Sigmoid colon (tissue), 7 donors: ENCODE results near the gene CCDC68. TPM values are rescaled to one million over a fixed set of nuclear protein-coding genes. Genes with fewer than 3 reads are reported as not detected.
"Not testable (repeated sequence)": the region's sequence is repeated elsewhere in the genome, so short reads cannot be mapped to it uniquely, and the experiment has no call there.

Source experiments
- DNase-seq: peaks from one replicate; pipeline ENCODE4 v3.0.0-alpha.2; 2019
- H3K27ac ChIP-seq, 4 donors: fragments of 200-600 bp; sonication (generic); one replicate each; pipeline ENCODE4 v1.5.1; 2016 to 2019; ENCODE audit warnings: mild to moderate bottlenecking in 1 of 4
- H3K27me3 ChIP-seq, 3 donors: fragments of 200-600 bp; sonication (generic); one replicate each; pipeline ENCODE4 v1.5.1; 2019; ENCODE audit warnings: mild to moderate bottlenecking in 1 of 3
- H3K36me3 ChIP-seq, 4 donors: fragments of 200-600 bp; sonication (generic); one replicate each; pipeline ENCODE4 v1.5.1; 2016 to 2019
- H3K4me1 ChIP-seq, 4 donors: fragments of 200-600 bp; sonication (generic); one replicate each; pipeline ENCODE4 v1.5.1; 2017 to 2019
- H3K4me3 ChIP-seq, 4 donors: fragments of 200-600 bp; sonication (generic); one replicate each; pipeline ENCODE4 v1.5.1; 2017 to 2019; ENCODE audit warnings: mild to moderate bottlenecking in 2 of 4, moderate library complexity in 1 of 4
- H3K9me3 ChIP-seq, 4 donors: fragments of 200-600 bp in 3 of 4; sonication (generic) in 3 of 4; one replicate each; pipeline versions ENCODE4 v1.5.1 to v1.6.1; 2013 to 2019
- EP300 ChIP-seq, 4 donors: sonication (generic); formaldehyde crosslinking; IDR thresholded peaks; one replicate each; pipeline ENCODE4 v1.6.1; 2017; ENCODE audit warnings: antibody characterized with exemption in 4 of 4
- POLR2A ChIP-seq, 2 donors: fragments of 450-650 bp; IDR thresholded peaks; one replicate each; pipeline ENCODE4 v1.6.1; 2016; ENCODE audit warnings: antibody characterized with exemption in 2 of 2, mild to moderate bottlenecking in 2 of 2, moderate library complexity in 2 of 2
- POLR2AphosphoS5 ChIP-seq, 4 donors: sonication (generic); formaldehyde crosslinking; IDR thresholded peaks; one replicate each; pipeline ENCODE4 v1.6.1; 2017; ENCODE audit warnings: antibody characterized with exemption in 4 of 4
- WGBS, 2 donors: extraction: QIAGEN DNeasy Blood & Tissue Kit; methylation state at CpG; one replicate each; pipeline ENCODE4 v1.1.7; 2013; 5-methylcytosine and 5-hydroxymethylcytosine counted together
- intact Hi-C: fragments of 100-400 bp; cut with DNase I; formaldehyde crosslinking; loops from one replicate; pipeline ENCODE4 v1.15.1; 2023
- polyA plus RNA-seq, 3 donors: library from polyadenylated mRNA; stranded (reverse); fragments of 200-250 nt; gene quantifications; one replicate each; pipeline ENCODE4 v1.2.3, GENCODE V29; 2013
- total RNA-seq, 4 donors: library from RNA; depleted of rRNA; stranded (reverse); fragments of >200 nt; gene quantifications; one replicate each; pipeline ENCODE4 v1.1.0, GENCODE V29; 2016
- TF ChIP-seq, protein P1 (sequence below), 4 experiments: fragments of 450-650 bp in 3 of 4; fragments of 200-600 bp in 1 of 4; IDR thresholded peaks; one replicate each; pipeline ENCODE4 v1.5.1; 2016 to 2019; ENCODE audit warnings: antibody characterized with exemption in 4 of 4, mild to moderate bottlenecking in 3 of 4, moderate library complexity in 2 of 4
- donor health status: healthy with polysubstance abuse.
- donor health status: Bipolar disorder and iron deficiency.
- donor health status: healthy.

CCDC68 gene
- total and polyA plus RNA-seq, 7 donors: 3.1 to 42.3 (median 5.5) TPM

DNA sequence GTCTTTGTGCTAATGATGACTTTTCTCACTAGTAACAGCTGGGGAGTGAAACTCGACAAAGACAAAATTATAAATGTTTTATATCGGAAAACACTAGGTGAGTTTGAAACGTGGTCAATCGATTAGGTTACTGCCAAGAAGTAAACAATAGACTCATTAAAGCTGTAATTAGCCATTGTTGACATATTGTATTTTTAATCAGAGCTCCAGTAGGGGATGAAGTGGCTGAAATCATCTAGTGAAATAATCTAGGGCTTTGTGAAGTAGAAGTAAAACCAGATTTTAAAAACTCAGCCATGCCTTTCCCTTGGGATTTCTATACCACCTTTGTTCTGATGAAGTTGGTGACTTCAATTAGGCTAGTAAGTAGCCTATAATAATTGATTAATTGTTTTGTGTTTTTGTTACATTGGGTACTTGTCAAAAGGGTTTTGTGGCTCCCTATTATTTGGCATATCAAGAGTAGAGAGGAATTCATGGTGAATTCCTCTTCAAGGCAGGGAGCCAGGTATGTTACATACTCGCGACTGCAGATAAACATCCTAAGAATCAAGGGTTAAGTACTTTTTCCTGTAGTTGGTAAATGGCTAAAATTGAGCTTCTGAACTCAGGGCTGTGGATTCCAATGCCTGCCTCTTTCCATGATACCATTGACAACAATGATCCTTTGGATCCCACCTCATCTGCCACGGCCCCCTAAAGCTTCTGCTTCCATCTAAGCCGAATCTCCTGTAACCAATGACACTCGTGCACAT lies 99.4 kb downstream of the CCDC68 start:
- WGBS, 2 donors: 83 to 84% methylated on average over 9 of the region's 9 CpGs

DNA sequence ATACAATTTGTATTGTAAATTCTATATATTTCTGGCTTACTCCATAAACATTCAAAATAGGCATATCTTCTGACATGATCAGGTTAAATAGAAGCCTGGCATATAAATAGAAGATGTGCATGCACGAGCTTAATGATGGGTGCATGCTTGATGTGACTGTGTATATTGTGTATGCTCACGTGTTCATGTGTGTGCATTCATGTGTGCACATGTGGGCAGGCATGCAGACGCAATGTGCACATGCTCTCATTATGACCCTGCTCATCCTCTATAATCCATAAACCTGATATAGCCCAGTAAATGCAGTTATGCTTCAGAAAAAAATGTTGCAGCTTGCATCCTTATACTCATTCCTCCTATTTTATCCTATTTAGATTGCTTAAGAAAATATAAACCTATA lies 101.8 kb downstream of the CCDC68 start:
- Histone ChIP-seq H3K9me3 (no peaks in the 10 kb centered on the region), H3K27me3 (no peaks in the 10 kb centered on the region), H3K4me3 (no peak overlapping the region), H3K36me3 (no peaks in the 10 kb centered on the region), H3K27ac (no peak overlapping the region), H3K4me1 (no peaks in the 10 kb centered on the region)
- WGBS, 2 donors: 83 to 89% methylated on average over 3 of the region's 3 CpGs
- intact Hi-C loops: no loop called here
- DNase-seq: no peak
- TF ChIP-seq POLR2A (IDR thresholded peaks at IDR 0.05): no peak
- no peak for TF ChIP-seq POLR2AphosphoS5 (IDR thresholded peaks at IDR 0.05)
- TF ChIP-seq EP300 (IDR thresholded peaks at IDR 0.05): no peak
- TF ChIP-seq, protein P1, sequence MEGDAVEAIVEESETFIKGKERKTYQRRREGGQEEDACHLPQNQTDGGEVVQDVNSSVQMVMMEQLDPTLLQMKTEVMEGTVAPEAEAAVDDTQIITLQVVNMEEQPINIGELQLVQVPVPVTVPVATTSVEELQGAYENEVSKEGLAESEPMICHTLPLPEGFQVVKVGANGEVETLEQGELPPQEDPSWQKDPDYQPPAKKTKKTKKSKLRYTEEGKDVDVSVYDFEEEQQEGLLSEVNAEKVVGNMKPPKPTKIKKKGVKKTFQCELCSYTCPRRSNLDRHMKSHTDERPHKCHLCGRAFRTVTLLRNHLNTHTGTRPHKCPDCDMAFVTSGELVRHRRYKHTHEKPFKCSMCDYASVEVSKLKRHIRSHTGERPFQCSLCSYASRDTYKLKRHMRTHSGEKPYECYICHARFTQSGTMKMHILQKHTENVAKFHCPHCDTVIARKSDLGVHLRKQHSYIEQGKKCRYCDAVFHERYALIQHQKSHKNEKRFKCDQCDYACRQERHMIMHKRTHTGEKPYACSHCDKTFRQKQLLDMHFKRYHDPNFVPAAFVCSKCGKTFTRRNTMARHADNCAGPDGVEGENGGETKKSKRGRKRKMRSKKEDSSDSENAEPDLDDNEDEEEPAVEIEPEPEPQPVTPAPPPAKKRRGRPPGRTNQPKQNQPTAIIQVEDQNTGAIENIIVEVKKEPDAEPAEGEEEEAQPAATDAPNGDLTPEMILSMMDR (IDR thresholded peaks at IDR 0.05): no peak

More for the DNA sequence above, 99.4 kb downstream of the CCDC68 start:
- intact Hi-C loops: no loop called here
- no peak for DNase-seq
- H3K27me3 ChIP-seq: no peaks in the 10 kb centered on the region
- no peaks in the 10 kb centered on the region for H3K36me3 ChIP-seq
- no peak overlapping the region for H3K27ac ChIP-seq
- no peak for TF ChIP-seq POLR2A (IDR thresholded peaks at IDR 0.05)
- TF ChIP-seq POLR2AphosphoS5 (IDR thresholded peaks at IDR 0.05): no peak
- TF ChIP-seq, protein P1 (IDR thresholded peaks at IDR 0.05): no peak
- no peak for TF ChIP-seq EP300 (IDR thresholded peaks at IDR 0.05)
- H3K4me1 ChIP-seq: no peaks in the 10 kb centered on the region
- no peak overlapping the region for H3K4me3 ChIP-seq
- no peaks in the 10 kb centered on the region for H3K9me3 ChIP-seq

GRCh38 chr18:54856105-54856646 lies 103.1 kb downstream of the CCDC68 start:
- intact Hi-C loops: no loop called here
- H3K36me3 ChIP-seq: no peaks in the 10 kb centered on the region
- no peaks in the 10 kb centered on the region for H3K4me1 ChIP-seq
- H3K27ac ChIP-seq: no peak overlapping the region
- WGBS, 2 donors: 91 to 93% methylated on average over 2 of the region's 2 CpGs
- no peaks in the 10 kb centered on the region for H3K27me3 ChIP-seq
- H3K9me3 ChIP-seq: no peaks in the 10 kb centered on the region
- DNase-seq: no peak
- no peak for TF ChIP-seq EP300 (IDR thresholded peaks at IDR 0.05)
- TF ChIP-seq, protein P1 (IDR thresholded peaks at IDR 0.05): no peak
- TF ChIP-seq POLR2AphosphoS5 (IDR thresholded peaks at IDR 0.05): no peak
- TF ChIP-seq POLR2A (IDR thresholded peaks at IDR 0.05): no peak
- H3K4me3 ChIP-seq: no peak overlapping the region

DNA sequence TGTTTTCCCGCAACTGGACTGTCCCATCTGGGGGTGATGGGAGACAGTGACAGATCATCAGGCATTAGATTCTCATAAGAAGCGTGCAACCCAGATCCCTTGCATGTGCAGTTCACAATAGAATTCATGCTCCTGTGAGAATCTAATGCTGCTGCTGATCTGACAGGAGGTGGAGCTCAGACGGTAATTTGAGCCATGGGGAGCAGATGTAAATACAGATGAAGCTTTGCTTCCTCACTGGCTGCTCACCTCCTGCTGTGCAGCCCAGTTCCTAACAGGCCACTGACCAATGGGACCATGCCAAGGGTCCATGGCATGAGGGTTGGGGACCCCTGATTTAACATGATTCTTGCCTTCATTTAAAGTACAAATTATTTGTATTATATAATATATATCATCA lies 104.2 kb downstream of the CCDC68 start:
- H3K36me3 ChIP-seq, intact Hi-C loops, H3K27me3 ChIP-seq, H3K4me1 ChIP-seq, H3K4me3 ChIP-seq, H3K27ac ChIP-seq, H3K9me3 ChIP-seq, DNase-seq: not testable (repeated sequence)
- 94 to 97% methylated on average over 3 of the region's 3 CpGs for WGBS, 2 donors

- 51 to 88% methylated on average over 6 of the region's 6 CpGs for WGBS, 2 donors
- intact Hi-C loops: no loop called here
- no peak for DNase-seq
- TF ChIP-seq POLR2AphosphoS5 (IDR thresholded peaks at IDR 0.05): no peak
- TF ChIP-seq POLR2A (IDR thresholded peaks at IDR 0.05): no peak
- TF ChIP-seq, protein P1 (IDR thresholded peaks at IDR 0.05): no peak
- no peak for TF ChIP-seq EP300 (IDR thresholded peaks at IDR 0.05)
- H3K4me1 ChIP-seq: no peaks in the 10 kb centered on the region
- no peak overlapping the region for H3K4me3 ChIP-seq
- H3K9me3 ChIP-seq: no peaks in the 10 kb centered on the region
- H3K36me3 ChIP-seq: no peaks in the 10 kb centered on the region
- H3K27ac ChIP-seq: no peak overlapping the region
- no peaks in the 10 kb centered on the region for H3K27me3 ChIP-seq
Observed at GRCh38 chr18:54852780-54853675, 106.2 kb downstream of the CCDC68 start.
